ENCODE data around the gene NUDT3.

DNA sequence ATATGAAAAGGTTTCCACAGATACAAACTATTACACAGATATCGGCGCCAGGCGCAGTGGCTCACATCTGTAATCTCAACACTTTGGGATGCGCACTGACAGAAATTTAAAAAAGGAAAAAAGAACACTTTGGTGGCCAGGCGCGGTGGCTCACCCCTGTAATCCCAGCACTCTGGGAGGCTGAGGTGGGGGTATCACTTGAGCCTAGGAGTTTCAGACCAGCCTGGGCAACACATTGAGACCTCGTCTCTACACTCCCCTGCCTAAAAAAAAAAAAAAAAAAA is 41.6 kb downstream of the NUDT3 start:
- TF ChIP-seq CTCF (IDR thresholded peaks at IDR 0.05; ENCODE audit: low read depth, low read length, missing input control), result no peak
- no peak for TF ChIP-seq RAD21 (IDR thresholded peaks at IDR 0.05)
- no peak for TF ChIP-seq YY1 (IDR thresholded peaks at IDR 0.05)
- no peak for TF ChIP-seq ZBTB33 (IDR thresholded peaks at IDR 0.05)
- TF ChIP-seq TAF1 (conservative IDR thresholded peaks at IDR 0.05), result no peak
- no peak for TF ChIP-seq JUND (IDR thresholded peaks at IDR 0.05)
- TF ChIP-seq EGR1 (IDR thresholded peaks at IDR 0.05; ENCODE audit: low read depth in 2 of 2), result no peak
- no peak for TF ChIP-seq GABPA (IDR thresholded peaks at IDR 0.05 in 1 of 2, conservative IDR thresholded peaks at IDR 0.05 in 1 of 2)
